ENCODE data around the gene MGP.

Gene MGP

DNA sequence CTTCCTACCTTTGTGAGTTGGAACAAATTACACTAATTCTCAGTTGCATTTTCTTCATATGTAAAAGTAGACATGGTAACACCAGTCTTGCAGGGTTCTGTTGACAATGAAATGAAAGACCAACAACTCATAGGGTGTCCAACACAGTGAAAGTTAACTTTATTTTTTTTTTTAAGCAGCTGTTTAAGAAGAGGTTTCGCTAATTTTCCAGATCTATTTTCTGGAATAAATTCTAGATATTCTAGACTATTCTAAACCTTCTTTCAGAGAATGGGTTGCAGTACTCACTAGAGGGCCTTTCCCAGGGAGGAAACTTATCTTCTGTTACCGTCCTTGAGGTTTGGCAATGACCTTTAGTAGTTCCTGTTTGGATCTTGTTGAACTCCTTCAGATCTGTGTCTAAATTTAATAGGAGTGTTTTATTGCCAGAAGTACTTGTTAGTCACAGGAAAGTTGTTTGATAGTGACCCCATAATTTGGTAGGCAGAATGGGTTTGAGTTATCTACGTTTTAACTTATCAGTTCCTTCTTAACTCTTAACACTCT, 39.5 kb downstream of the MGP start:
- no peak overlapping the region for H3K4me3 ChIP-seq (ENCODE audit: low read depth, low read length)
- H3K9me3 ChIP-seq (ENCODE audit: control insufficient read depth, insufficient read depth, low read depth, low read length) = no peaks in the 10 kb centered on the region
- H3K4me1 ChIP-seq (ENCODE audit: control insufficient read depth, insufficient read depth, low read length) = peaks cover 5% of the 10 kb centered on the region; the same call in 1 of the 2 replicates
- no peak for TF ChIP-seq ZNF350 (tag by site-specific recombination; IDR thresholded peaks at IDR 0.05)
- TF ChIP-seq ZIC2 (tag by site-specific recombination; IDR thresholded peaks at IDR 0.05) = no peak
- no peak for TF ChIP-seq ZNF211 (tag by site-specific recombination; IDR thresholded peaks at IDR 0.05; ENCODE audit: low read depth)
- TF ChIP-seq ZNF548 (tag by site-specific recombination; IDR thresholded peaks at IDR 0.05) = no peak
- no peak for TF ChIP-seq ZNF555 (tag by site-specific recombination; conservative IDR thresholded peaks at IDR 0.05)
- ChIA-PET CTCF (interaction anchor here (0.6 to 6.8 kb wide), 16 partner anchors 9 to 669 kb away, joined by 3 to 86 read pairs (median 4); partner anchors contain the start of gene RERG), POLR2A (no interaction called here)
- H3K27ac ChIP-seq (ENCODE audit: extremely low read depth, low read depth, low read length) = no peak overlapping the region
- H3K36me3 ChIP-seq (ENCODE audit: control insufficient read depth in 2 of 2, insufficient read depth in 1 of 2, low read length in 2 of 2) = no peaks in the 10 kb centered on the region

- no peak overlapping the region for H3K27ac ChIP-seq (ENCODE audit: extremely low read depth, low read depth, low read length)
- peaks cover 5% of the 10 kb centered on the region; the same call in 1 of the 2 replicates for H3K4me1 ChIP-seq (ENCODE audit: control insufficient read depth, insufficient read depth, low read length)
- H3K36me3 ChIP-seq (ENCODE audit: control insufficient read depth in 2 of 2, insufficient read depth in 1 of 2, low read length in 2 of 2) = no peaks in the 10 kb centered on the region
- no peak overlapping the region for H3K4me3 ChIP-seq (ENCODE audit: low read depth, low read length)
- CTCF ChIA-PET = interaction anchor here (0.6 to 6.8 kb wide), 14 partner anchors 8 to 670 kb away, joined by 3 to 86 read pairs (median 4); partner anchors contain the start of gene RERG
- POLR2A ChIA-PET = no interaction called here
- TF ChIP-seq GLI2 (tag by site-specific recombination; IDR thresholded peaks at IDR 0.05; ENCODE audit: borderline replicate concordance, low read depth) (no peak), PATZ1 (tag by site-specific recombination; IDR thresholded peaks at IDR 0.05) (0 out of 2 replicates have a peak, but pooled peaks have one; percentile 22), ZNF701 (tag by site-specific recombination; IDR thresholded peaks at IDR 0.05) (0 out of 2 replicates have a peak, but pooled peaks have one; percentile 74), ZBTB17 (tag by site-specific recombination; IDR thresholded peaks at IDR 0.05) (peak; percentile 42; the same call in 1 of the 2 replicates), ZNF654 (tag by site-specific recombination; IDR thresholded peaks at IDR 0.05; ENCODE audit: low read depth) (peak; percentile 89), SALL2 (tag by site-specific recombination; IDR thresholded peaks at IDR 0.05; ENCODE audit: borderline replicate concordance) (no peak), ZNF596 (tag by site-specific recombination; IDR thresholded peaks at IDR 0.05) (peak; percentile 97), PRDM1 (tag by site-specific recombination; IDR thresholded peaks at IDR 0.05) (peak; percentile 98), ZNF140 (tag by site-specific recombination; IDR thresholded peaks at IDR 0.05) (no peak), ZNF366 (tag by site-specific recombination; conservative IDR thresholded peaks at IDR 0.05) (peak; percentile 95), ZNF398 (tag by site-specific recombination; IDR thresholded peaks at IDR 0.05) (peak; percentile 78), CTCF (tag by site-specific recombination; IDR thresholded peaks at IDR 0.05) (peak; percentile 51; the same call in 1 of the 2 replicates)
- no peaks in the 10 kb centered on the region for H3K9me3 ChIP-seq (ENCODE audit: control insufficient read depth, insufficient read depth, low read depth, low read length)
Observed at GRCh38 chr12:14845350-14845750, 40.3 kb downstream of the MGP start.
